Activated naive CD8-positive, alpha-beta T cell treated with anti-CD3 and anti-CD28 coated beads, Interleukin-2, amount 10 ng/mL, durations not matched to agents 7 days and 5 days (primary cell): ENCODE data around the gene DUSP8. TPM values are rescaled to one million over a fixed set of nuclear protein-coding genes. Genes with fewer than 3 reads are reported as not detected.
"Not testable (repeated sequence)": the region's sequence is repeated elsewhere in the genome, so short reads cannot be mapped to it uniquely, and the experiment has no call there.

Experiments
- ATAC-seq: fragments of 150-1000 bp; cut with Tn5 transposase; one replicate; pipeline ENCODE4 v1.10.0; 2021; ENCODE audit warnings: low read depth, moderate library complexity
- POLR2A ChIA-PET: fragments of 350-600 bp; sonication (Branson Sonifier 250); formaldehyde crosslinking; loops from one replicate; lab custom pipeline; 2021; ENCODE audit warnings: antibody characterized with exemption; lab: Charles Lee
- DNase-seq: peaks from one replicate; pipeline ENCODE4 v3.0.0; 2021
- H3K27ac Mint-ChIP-seq: one replicate; pipeline ENCODE4 v1.8.0; 2022; ENCODE audit warnings: mild to moderate bottlenecking, mixed read lengths
- H3K27me3 Mint-ChIP-seq: one replicate; pipeline ENCODE4 v1.8.0; 2022; ENCODE audit warnings: mild to moderate bottlenecking, moderate library complexity, mixed read lengths
- H3K36me3 Mint-ChIP-seq: one replicate; pipeline ENCODE4 v1.8.0; 2021; ENCODE audit warnings: mild to moderate bottlenecking, mixed read lengths
- H3K4me1 Mint-ChIP-seq: one replicate; pipeline ENCODE4 v1.8.0; 2021; ENCODE audit warnings: mixed read lengths
- H3K4me3 Mint-ChIP-seq: one replicate; pipeline ENCODE4 v1.8.0; 2022; ENCODE audit warnings: mild to moderate bottlenecking, moderate library complexity, mixed read lengths
- H3K9me3 Mint-ChIP-seq: one replicate; pipeline ENCODE4 v1.8.0; 2021; ENCODE audit warnings: mixed read lengths
- total RNA-seq, 2 experiments: library from RNA; stranded (reverse); gene quantifications; one replicate each; pipeline ENCODE4 v1.2.3, GENCODE V29; 2021

The DUSP8 gene
- total RNA-seq, 2 experiments from 2014 or later: 3.4 to 3.7 TPM

DNA sequence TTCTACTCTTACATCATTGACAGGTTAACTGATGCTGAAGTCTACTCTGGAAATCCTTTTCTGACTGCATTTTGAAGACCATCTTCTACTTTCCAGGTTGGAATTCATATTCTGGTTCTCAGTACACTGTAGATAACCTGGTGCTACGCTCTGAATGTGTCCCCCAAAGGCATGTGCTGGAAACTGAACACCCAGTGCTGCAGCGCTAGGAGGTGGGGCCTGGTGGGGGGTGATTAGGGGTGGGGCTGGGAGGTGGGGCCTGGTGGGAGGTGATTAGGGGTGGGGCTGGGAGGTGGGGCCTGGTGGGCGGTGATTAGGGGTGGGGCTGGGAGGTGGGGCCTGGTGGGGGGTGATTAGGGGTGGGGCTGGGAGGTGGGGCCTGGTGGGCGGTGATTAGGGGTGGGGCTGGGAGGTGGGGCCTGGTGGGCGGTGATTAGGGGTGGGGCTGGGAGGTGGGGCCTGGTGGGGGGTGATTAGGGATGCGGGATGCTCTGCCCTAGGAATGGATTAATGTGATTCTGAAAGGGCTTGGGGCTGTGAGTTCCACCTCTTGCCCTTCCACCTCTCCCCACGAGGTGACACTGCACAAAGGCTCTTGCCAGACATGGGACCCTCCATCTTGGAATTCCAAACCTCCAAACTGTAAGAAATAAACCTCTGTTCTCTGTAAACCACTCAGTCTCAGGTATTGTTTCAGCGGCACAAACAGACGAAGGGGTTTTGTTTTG lies 59.4 kb downstream of the DUSP8 start:
- H3K27ac Mint-ChIP-seq: not testable (repeated sequence)

DNA sequence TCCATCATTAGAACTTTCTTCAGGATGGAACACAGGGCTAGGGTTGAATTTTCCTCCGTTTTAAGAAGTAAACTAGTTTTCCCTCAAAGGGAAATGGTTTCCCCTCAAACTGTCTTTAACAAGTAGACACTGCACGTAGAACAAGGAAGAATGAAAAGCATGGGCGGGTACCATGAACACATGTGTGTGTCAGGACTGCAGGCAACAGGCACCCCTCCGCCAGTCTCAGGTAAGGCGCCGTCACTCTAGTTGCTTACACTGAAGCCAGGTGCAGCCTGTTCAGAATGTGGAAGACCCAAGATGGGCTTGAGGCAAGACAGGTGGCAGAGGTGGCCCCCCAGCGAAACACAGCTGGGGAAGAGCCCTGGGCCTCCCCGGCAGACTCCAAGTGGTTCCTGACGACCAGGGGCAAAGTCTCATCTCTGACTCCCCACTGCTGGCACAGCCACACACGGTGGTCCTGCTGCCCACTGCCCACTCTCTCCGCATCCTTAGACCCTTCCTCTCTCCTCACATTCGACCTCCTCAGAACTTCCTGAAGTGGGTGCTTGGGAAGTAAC lies 60.1 kb downstream of the DUSP8 start:
- no peak for DNase-seq
- Mint-ChIP-seq H3K9me3 (no peaks in the 10 kb centered on the region), H3K27ac (no peak overlapping the region), H3K27me3 (no peaks in the 10 kb centered on the region), H3K4me3 (no peak overlapping the region), H3K4me1 (peaks cover 10% of the 10 kb centered on the region), H3K36me3 (peaks cover 1% of the 10 kb centered on the region)
- ATAC-seq: no peak
- POLR2A ChIA-PET: no interaction called here

More for the DNA sequence above, 59.4 kb downstream of the DUSP8 start:
- H3K27me3 Mint-ChIP-seq, ATAC-seq, H3K36me3 Mint-ChIP-seq, H3K4me3 Mint-ChIP-seq, DNase-seq, H3K9me3 Mint-ChIP-seq, POLR2A ChIA-PET: not testable (repeated sequence)
- H3K4me1 Mint-ChIP-seq: peaks cover 10% of the 10 kb centered on the region

- POLR2A ChIA-PET: no interaction called here
- H3K27ac Mint-ChIP-seq: no peak overlapping the region
- no peak overlapping the region for H3K4me3 Mint-ChIP-seq
- ATAC-seq (no peak), DNase-seq (no peak)
- H3K27me3 Mint-ChIP-seq: no peaks in the 10 kb centered on the region
- H3K36me3 Mint-ChIP-seq: peaks cover 1% of the 10 kb centered on the region
- H3K4me1 Mint-ChIP-seq: peaks cover 9% of the 10 kb centered on the region
- no peaks in the 10 kb centered on the region for H3K9me3 Mint-ChIP-seq
Measured at GRCh38 chr11:1510928-1511327, 61.1 kb downstream of the DUSP8 start.

- H3K27me3 Mint-ChIP-seq, H3K4me3 Mint-ChIP-seq, DNase-seq, H3K36me3 Mint-ChIP-seq, H3K9me3 Mint-ChIP-seq, POLR2A ChIA-PET, H3K27ac Mint-ChIP-seq, H3K4me1 Mint-ChIP-seq, ATAC-seq: not testable (repeated sequence)
Measured at GRCh38 chr11:1510351-1510750, 61.7 kb downstream of the DUSP8 start.

DNA sequence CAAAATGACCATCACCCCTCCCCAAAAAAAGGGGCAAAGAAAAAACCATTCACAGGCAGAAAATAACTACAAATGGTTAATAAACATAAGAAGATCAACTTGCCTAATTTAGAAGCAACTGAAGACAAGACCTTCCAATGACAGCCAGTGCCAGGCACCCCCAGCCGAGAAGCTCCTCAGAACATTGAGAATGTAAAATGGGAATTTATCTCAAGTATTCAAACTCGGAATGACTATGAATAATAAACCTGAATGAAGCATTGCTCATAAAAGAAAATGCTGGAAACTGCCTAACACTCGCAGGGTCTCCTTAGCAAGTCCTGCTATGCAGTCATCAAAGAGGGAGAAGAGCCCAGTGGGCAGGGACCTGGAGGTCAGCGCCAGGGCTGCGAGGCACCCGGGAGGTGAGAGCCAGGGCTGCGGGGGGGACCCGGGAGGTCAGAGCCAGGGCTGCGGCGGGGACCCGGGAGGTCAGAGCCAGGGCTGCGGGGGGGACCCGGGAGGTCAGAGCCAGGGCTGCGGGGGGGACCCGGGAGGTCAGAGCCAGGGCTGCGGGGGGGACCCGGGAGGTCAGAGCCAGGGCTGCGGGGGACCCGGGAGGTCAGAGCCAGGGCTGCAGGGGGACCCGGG lies 62.3 kb downstream of the DUSP8 start:
- no peak for ATAC-seq
- no peak overlapping the region for H3K27ac Mint-ChIP-seq
- POLR2A ChIA-PET: no interaction called here

GRCh38 chr11:1508986-1509385 lies 63.1 kb downstream of the DUSP8 start:
- peaks cover 9% of the 10 kb centered on the region for H3K4me1 Mint-ChIP-seq
- POLR2A ChIA-PET: no interaction called here
- no peaks in the 10 kb centered on the region for H3K27me3 Mint-ChIP-seq
- no peaks in the 10 kb centered on the region for H3K9me3 Mint-ChIP-seq
- H3K27ac Mint-ChIP-seq: no peak overlapping the region
- ATAC-seq (no peak), DNase-seq (no peak)
- H3K4me3 Mint-ChIP-seq: no peak overlapping the region
- peaks cover 1% of the 10 kb centered on the region for H3K36me3 Mint-ChIP-seq

More for the DNA sequence above, 62.3 kb downstream of the DUSP8 start:
- Mint-ChIP-seq H3K4me3 (no peak overlapping the region), H3K27me3 (no peaks in the 10 kb centered on the region), H3K9me3 (no peaks in the 10 kb centered on the region), H3K36me3 (peaks cover 1% of the 10 kb centered on the region), H3K4me1 (peaks cover 9% of the 10 kb centered on the region)
- no peak for DNase-seq

- Mint-ChIP-seq H3K4me1 (peaks cover 6% of the 10 kb centered on the region), H3K27ac (no peak overlapping the region), H3K4me3 (no peak overlapping the region), H3K36me3 (peaks cover 1% of the 10 kb centered on the region), H3K9me3 (no peaks in the 10 kb centered on the region), H3K27me3 (no peaks in the 10 kb centered on the region)
- DNase-seq (no peak), ATAC-seq (no peak)
- POLR2A ChIA-PET: no interaction called here
Measured at GRCh38 chr11:1508491-1508891, 63.6 kb downstream of the DUSP8 start.

DNA sequence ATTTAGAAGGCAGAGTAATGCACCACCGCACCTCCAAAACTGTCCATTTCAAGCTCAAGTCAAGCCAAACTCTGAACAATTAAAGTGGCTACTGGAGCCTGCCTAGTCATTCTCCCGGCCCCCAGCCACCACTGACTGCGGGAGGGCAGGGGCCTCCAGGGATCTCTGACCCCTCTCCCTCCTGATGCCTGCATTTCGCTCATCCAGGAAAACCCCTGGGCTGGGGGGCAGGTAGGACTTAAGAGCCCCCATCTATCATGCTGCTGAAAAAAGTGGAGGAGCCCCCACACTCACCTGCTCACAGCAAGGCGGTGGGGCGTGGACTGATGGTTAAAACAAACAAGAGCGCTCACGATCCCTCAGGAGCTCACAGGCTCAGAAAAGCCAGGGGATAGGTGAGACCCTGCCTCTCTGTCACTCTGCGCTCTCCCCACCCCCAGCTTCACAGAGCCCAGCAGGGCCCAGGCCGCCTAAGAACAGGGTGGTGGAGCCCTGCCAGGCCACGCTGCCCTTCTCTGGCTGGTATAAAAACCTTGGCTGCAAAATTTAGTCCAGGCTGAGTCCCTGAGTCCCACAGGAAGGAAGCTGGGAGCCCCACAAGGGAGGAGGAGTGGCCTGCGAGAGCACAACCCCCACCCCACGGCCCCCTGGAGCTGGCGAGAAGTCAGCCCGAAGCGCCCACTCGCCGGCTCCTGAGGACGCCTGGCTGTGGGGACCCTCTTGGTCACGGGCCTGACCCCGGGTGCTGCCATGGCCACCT lies 64.5 kb downstream of the DUSP8 start:
- Mint-ChIP-seq H3K27me3 (no peaks in the 10 kb centered on the region), H3K4me1 (peaks cover 3% of the 10 kb centered on the region), H3K4me3 (no peak overlapping the region), H3K9me3 (no peaks in the 10 kb centered on the region), H3K27ac (no peak overlapping the region), H3K36me3 (no peaks in the 10 kb centered on the region)
- POLR2A ChIA-PET: no interaction called here
- ATAC-seq (no peak), DNase-seq (no peak)

DNA sequence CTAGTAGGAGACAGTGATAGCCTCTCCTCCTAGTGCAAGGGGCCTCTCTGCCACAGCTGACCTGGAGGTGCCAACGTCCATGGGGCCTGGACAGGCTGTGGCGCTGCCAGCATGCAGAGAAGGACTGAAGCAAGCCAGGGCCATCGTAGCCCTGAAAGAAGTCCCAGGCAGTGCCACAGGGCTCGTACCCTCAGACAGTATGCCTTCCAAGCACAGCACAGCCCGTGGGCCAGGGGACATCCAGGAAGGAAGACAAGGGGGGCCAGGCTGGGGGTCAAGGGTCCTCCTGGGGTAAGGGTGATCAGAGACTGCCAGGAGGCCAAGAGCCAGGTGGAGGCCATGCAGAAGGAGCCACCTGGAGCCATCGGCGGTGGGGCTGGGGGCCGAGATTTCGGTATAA lies 65.1 kb downstream of the DUSP8 start:
- H3K36me3 Mint-ChIP-seq: no peaks in the 10 kb centered on the region
- POLR2A ChIA-PET: no interaction called here
- no peak for ATAC-seq
- no peak overlapping the region for H3K4me3 Mint-ChIP-seq
- no peaks in the 10 kb centered on the region for H3K4me1 Mint-ChIP-seq
- H3K27ac Mint-ChIP-seq: no peak overlapping the region
- H3K9me3 Mint-ChIP-seq: no peaks in the 10 kb centered on the region
- no peaks in the 10 kb centered on the region for H3K27me3 Mint-ChIP-seq
- no peak for DNase-seq

- H3K4me3 Mint-ChIP-seq: no peak overlapping the region
- DNase-seq (no peak), ATAC-seq (no peak)
- H3K9me3 Mint-ChIP-seq: no peaks in the 10 kb centered on the region
- H3K4me1 Mint-ChIP-seq: peaks cover 4% of the 10 kb centered on the region
- H3K27me3 Mint-ChIP-seq: no peaks in the 10 kb centered on the region
- peaks cover 5% of the 10 kb centered on the region for H3K36me3 Mint-ChIP-seq
- no peak overlapping the region for H3K27ac Mint-ChIP-seq
- POLR2A ChIA-PET: interaction anchor here (0.7 kb wide), 1 partner anchor 64 kb away, joined by 3 read pairs; no protein-coding TSS in a partner anchor
Measured at GRCh38 chr11:1505480-1505879, 66.6 kb downstream of the DUSP8 start.

GRCh38 chr11:1504581-1505290 lies 67.3 kb downstream of the DUSP8 start:
- H3K27me3 Mint-ChIP-seq: no peaks in the 10 kb centered on the region
- POLR2A ChIA-PET: interaction anchor here (0.7 kb wide), 1 partner anchor 63 kb away, joined by 3 read pairs; no protein-coding TSS in a partner anchor
- H3K36me3 Mint-ChIP-seq: peaks cover 10% of the 10 kb centered on the region
- peaks cover 4% of the 10 kb centered on the region for H3K4me1 Mint-ChIP-seq
- H3K4me3 Mint-ChIP-seq: no peak overlapping the region
- no peak overlapping the region for H3K27ac Mint-ChIP-seq
- ATAC-seq (no peak), DNase-seq (no peak)
- no peaks in the 10 kb centered on the region for H3K9me3 Mint-ChIP-seq

- Mint-ChIP-seq H3K27me3 (no peaks in the 10 kb centered on the region), H3K4me1 (peaks cover 4% of the 10 kb centered on the region), H3K27ac (no peak overlapping the region), H3K9me3 (no peaks in the 10 kb centered on the region), H3K36me3 (peaks cover 12% of the 10 kb centered on the region), H3K4me3 (no peak overlapping the region)
- DNase-seq (no peak), ATAC-seq (no peak)
- POLR2A ChIA-PET: no interaction called here
Measured at GRCh38 chr11:1504138-1504537, 67.9 kb downstream of the DUSP8 start.
